Mucosa of descending colon (tissue), 3 donors: ENCODE data around the gene GRIN2C. TPM values are rescaled to one million over a fixed set of nuclear protein-coding genes. Genes with fewer than 3 reads are reported as not detected.

Experiments
- ATAC-seq: fragments of 200-7000 bp; cut with Tn5 transposase; one replicate; pipeline ENCODE4 v1.9.1; 2020; ENCODE audit warnings: mild to moderate bottlenecking, moderate library complexity
- DNase-seq, 3 donors: peaks; one replicate each; pipeline ENCODE4 v3.0.0-alpha.2; 2020
- H3K36me3 ChIP-seq: fragments of 200-600 bp; one replicate; pipeline ENCODE4 v1.8.0; 2021; ENCODE audit warnings: low read depth, mild to moderate bottlenecking
- H3K4me1 ChIP-seq: fragments of 200-600 bp; one replicate; pipeline ENCODE4 v1.8.0; 2021; ENCODE audit warnings: low read depth, mild to moderate bottlenecking
- H3K4me3 ChIP-seq: fragments of 200-600 bp; one replicate; pipeline ENCODE4 v1.8.0; 2021; ENCODE audit warnings: mild to moderate bottlenecking
- H3K9me3 ChIP-seq: fragments of 200-600 bp; one replicate; pipeline ENCODE4 v1.8.0; 2021; ENCODE audit warnings: mild to moderate bottlenecking
- intact Hi-C, 2 donors: fragments of 100-400 bp; cut with DNase I in 1 of 2; cut with micrococcal nuclease in 1 of 2; formaldehyde crosslinking; loops; one replicate each; pipeline versions ENCODE4 v1.11.0 to v1.11.1; 2022; cut with DNase I, micrococcal nuclease
- total RNA-seq, 3 donors: library from RNA; stranded (reverse); fragmentation: NEBNext Ultra II Directional in 2 of 3; extraction: Animal tissue kit (Norgen Biotek cat#: 25700) in 2 of 3; gene quantifications; one replicate each; pipeline versions ENCODE4 v1.2.1 to v1.2.4, GENCODE V29; 2021 to 2023
- TF ChIP-seq, protein P1 (sequence below): fragments of 200-600 bp; IDR thresholded peaks from one replicate; pipeline ENCODE4 v1.8.0; 2022; ENCODE audit warnings: antibody characterized with exemption, mild to moderate bottlenecking
- donor health status: DM: no; HTN: no; CAD: no; lungs with moderate emphysema.
- donor health status: DM: no; HTN: no; CAD: no.
- donor health status: DM: no; HTN: yes; CAD: no.

GRIN2C gene
- total RNA-seq, 3 donors from 2014 or later: 0.35 to 1.4 (median 0.55) TPM

GRCh38 chr17:74827800-74828199, 31.9 kb downstream of the GRIN2C start:
- intact Hi-C loops: no loop called here
- ATAC-seq (no peak), DNase-seq (no peak)
- TF ChIP-seq, protein P1, sequence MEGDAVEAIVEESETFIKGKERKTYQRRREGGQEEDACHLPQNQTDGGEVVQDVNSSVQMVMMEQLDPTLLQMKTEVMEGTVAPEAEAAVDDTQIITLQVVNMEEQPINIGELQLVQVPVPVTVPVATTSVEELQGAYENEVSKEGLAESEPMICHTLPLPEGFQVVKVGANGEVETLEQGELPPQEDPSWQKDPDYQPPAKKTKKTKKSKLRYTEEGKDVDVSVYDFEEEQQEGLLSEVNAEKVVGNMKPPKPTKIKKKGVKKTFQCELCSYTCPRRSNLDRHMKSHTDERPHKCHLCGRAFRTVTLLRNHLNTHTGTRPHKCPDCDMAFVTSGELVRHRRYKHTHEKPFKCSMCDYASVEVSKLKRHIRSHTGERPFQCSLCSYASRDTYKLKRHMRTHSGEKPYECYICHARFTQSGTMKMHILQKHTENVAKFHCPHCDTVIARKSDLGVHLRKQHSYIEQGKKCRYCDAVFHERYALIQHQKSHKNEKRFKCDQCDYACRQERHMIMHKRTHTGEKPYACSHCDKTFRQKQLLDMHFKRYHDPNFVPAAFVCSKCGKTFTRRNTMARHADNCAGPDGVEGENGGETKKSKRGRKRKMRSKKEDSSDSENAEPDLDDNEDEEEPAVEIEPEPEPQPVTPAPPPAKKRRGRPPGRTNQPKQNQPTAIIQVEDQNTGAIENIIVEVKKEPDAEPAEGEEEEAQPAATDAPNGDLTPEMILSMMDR: no peak
- H3K4me3 ChIP-seq: no peak overlapping the region
- no peaks in the 10 kb centered on the region for H3K36me3 ChIP-seq
- no peaks in the 10 kb centered on the region for H3K9me3 ChIP-seq
- H3K4me1 ChIP-seq: peaks cover 4% of the 10 kb centered on the region

- TF ChIP-seq, protein P1: no peak
- Histone ChIP-seq H3K36me3 (no peaks in the 10 kb centered on the region), H3K9me3 (no peaks in the 10 kb centered on the region), H3K4me3 (no peak overlapping the region), H3K4me1 (no peaks in the 10 kb centered on the region)
- ATAC-seq (no peak), DNase-seq (no peak)
- intact Hi-C loops: no loop called here
Observed at GRCh38 chr17:74825952-74826719, 33.5 kb downstream of the GRIN2C start.

- DNase-seq (no peak), ATAC-seq (no peak)
- TF ChIP-seq, protein P1: no peak
- intact Hi-C loops: no loop called here
- Histone ChIP-seq H3K36me3 (no peaks in the 10 kb centered on the region), H3K9me3 (no peaks in the 10 kb centered on the region), H3K4me3 (no peak overlapping the region), H3K4me1 (no peaks in the 10 kb centered on the region)
Observed at GRCh38 chr17:74824961-74825627, 34.6 kb downstream of the GRIN2C start.

DNA sequence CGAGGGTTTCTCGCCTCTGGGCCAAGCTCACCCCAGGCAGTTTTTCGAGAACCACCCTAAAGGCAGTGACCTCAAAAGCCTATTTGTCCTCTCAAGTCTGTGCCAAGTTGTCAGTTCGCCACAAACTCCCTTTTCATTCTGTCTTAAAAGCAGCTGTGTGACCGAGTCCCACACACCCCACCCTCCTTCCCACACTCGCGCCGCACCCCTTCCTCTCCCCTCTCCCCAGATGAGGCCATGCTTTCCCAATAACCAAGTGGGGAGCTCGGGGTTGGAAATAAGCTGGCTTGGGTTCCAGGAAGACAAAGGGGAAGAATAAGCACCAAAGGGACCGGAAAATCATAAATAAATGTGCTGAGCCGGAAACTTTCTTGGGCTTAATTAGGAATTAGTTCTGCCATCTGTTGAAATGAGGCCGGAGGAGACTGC, 36.7 kb downstream of the GRIN2C start:
- intact Hi-C loops: no loop called here
- no peak for ATAC-seq
- no peaks in the 10 kb centered on the region for H3K36me3 ChIP-seq

DNA sequence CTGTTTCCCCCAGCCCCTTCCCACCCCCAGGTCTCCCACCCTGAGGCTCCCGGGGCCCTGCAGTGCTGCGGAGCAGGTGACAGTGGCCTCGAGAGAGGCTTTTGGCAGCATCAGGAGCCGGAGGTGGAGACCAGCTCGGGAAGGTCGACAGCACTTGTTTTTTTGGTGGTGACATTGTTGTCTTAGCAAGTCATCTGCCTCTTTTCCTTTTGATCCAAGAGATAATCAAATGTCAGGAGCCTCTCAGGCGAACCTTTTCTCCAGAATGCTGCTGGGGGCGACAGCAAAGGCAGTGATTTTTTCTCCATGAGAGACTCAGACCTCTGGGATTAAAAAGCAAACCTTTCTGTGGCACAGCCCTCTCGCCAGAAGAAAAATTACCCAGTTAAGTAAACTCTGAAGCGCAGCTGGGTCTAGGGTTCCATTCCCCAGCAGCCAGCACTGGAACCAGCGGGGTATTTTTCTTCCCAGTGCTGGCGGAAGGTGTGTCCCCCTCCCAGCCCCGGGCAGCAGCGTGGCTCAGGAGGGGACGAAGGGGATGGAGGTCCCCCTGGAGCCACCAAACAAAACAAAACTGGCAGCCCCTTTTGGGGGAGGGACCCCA, 37.2 kb downstream of the GRIN2C start:
- H3K4me1 ChIP-seq: no peaks in the 10 kb centered on the region
- TF ChIP-seq, protein P1: no peak
- DNase-seq: no peak
- no peaks in the 10 kb centered on the region for H3K9me3 ChIP-seq
- intact Hi-C loops: no loop called here
- H3K4me3 ChIP-seq: no peak overlapping the region
- ATAC-seq: no peak
- no peaks in the 10 kb centered on the region for H3K36me3 ChIP-seq

More for the DNA sequence above, 36.7 kb downstream of the GRIN2C start:
- no peak for DNase-seq
- Histone ChIP-seq H3K9me3 (no peaks in the 10 kb centered on the region), H3K4me1 (no peaks in the 10 kb centered on the region), H3K4me3 (no peak overlapping the region)
- TF ChIP-seq, protein P1: no peak
